Hepatocyte (in vitro differentiated cells): ENCODE measurements around the gene B3GNT7.

ENCODE experiments used
- EZH2 ChIP-seq: fragments of 200-600 bp; sonication (generic); IDR thresholded peaks from 2 replicates; pipeline ENCODE4 v1.6.1; 2016; ENCODE audit warnings: antibody characterized with exemption, mild to moderate bottlenecking, borderline replicate concordance
- EZH2phosphoT487 ChIP-seq: fragments of 200-600 bp; sonication (generic); IDR thresholded peaks from one replicate; pipeline ENCODE4 v1.6.1; 2018; ENCODE audit warnings: antibody characterized with exemption, mild to moderate bottlenecking, low read depth, moderate library complexity; ENCODE audit not compliant: unreplicated experiment, severe bottlenecking
- TF ChIP-seq, protein P1 (sequence below): fragments of 200-600 bp; sonication (generic); IDR thresholded peaks from 2 replicates; pipeline ENCODE4 v1.5.1; 2016; ENCODE audit warnings: antibody characterized with exemption, mild to moderate bottlenecking; ENCODE audit not compliant: poor library complexity

DNA sequence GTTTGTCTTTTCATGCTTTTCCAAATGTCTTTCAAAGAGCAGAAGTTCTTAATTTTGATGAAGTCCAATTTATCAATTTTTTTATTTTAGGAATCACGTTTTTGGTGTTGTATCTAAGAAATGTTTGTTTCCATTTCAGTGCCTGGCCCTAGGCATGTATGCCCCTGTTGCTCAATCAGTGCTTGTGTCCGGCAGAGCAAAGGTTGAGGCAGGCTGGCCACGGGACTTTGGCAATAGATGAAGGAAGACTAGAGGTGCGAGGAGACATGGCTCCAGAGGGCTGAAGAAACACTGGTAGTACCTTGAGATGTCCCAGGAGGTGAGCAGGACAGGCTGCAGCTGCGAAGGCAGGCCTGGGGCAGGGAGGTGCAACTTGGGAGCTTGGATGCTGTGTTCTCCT, 10.1 kb upstream of the B3GNT7 start:
- TF ChIP-seq, protein P1, sequence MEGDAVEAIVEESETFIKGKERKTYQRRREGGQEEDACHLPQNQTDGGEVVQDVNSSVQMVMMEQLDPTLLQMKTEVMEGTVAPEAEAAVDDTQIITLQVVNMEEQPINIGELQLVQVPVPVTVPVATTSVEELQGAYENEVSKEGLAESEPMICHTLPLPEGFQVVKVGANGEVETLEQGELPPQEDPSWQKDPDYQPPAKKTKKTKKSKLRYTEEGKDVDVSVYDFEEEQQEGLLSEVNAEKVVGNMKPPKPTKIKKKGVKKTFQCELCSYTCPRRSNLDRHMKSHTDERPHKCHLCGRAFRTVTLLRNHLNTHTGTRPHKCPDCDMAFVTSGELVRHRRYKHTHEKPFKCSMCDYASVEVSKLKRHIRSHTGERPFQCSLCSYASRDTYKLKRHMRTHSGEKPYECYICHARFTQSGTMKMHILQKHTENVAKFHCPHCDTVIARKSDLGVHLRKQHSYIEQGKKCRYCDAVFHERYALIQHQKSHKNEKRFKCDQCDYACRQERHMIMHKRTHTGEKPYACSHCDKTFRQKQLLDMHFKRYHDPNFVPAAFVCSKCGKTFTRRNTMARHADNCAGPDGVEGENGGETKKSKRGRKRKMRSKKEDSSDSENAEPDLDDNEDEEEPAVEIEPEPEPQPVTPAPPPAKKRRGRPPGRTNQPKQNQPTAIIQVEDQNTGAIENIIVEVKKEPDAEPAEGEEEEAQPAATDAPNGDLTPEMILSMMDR, result no peak
- no peak for TF ChIP-seq EZH2
- no peak for TF ChIP-seq EZH2phosphoT487
